GM21723 (cell line): ENCODE results near the gene CHST11.

Experiments used
- ATAC-seq: cut with Tn5 transposase; IDR thresholded peaks from one replicate; pipeline ENCODE4 v1.9.1; 2021; ENCODE audit warnings: mild to moderate bottlenecking, moderate library complexity; ENCODE audit not compliant: unreplicated experiment

The CHST11 gene

GRCh38 chr12:104501660-104502059, 44.9 kb downstream of the CHST11 start:
- no peak for ATAC-seq

- ATAC-seq = no peak
Measured at GRCh38 chr12:104502217-104502616, 45.5 kb downstream of the CHST11 start.

GRCh38 chr12:104502638-104503037, 45.9 kb downstream of the CHST11 start:
- ATAC-seq = no peak

- no peak for ATAC-seq
Measured at GRCh38 chr12:104503191-104503590, 46.4 kb downstream of the CHST11 start.

- no peak for ATAC-seq
Measured at GRCh38 chr12:104504146-104504545, 47.4 kb downstream of the CHST11 start.

- peak; percentile 96 for ATAC-seq
Measured at GRCh38 chr12:104505095-104505818, 48.5 kb downstream of the CHST11 start.

GRCh38 chr12:104506676-104507401, 50.1 kb downstream of the CHST11 start:
- no peak for ATAC-seq

GRCh38 chr12:104507672-104508071, 50.9 kb downstream of the CHST11 start:
- no peak for ATAC-seq

GRCh38 chr12:104508752-104509446, 52.2 kb downstream of the CHST11 start:
- no peak for ATAC-seq

- ATAC-seq = no peak
Measured at GRCh38 chr12:104510145-104510872, 53.6 kb downstream of the CHST11 start.

- no peak for ATAC-seq
Measured at GRCh38 chr12:104510873-104511440, 54.2 kb downstream of the CHST11 start.

- no peak for ATAC-seq
Measured at GRCh38 chr12:104513681-104514080, 56.9 kb downstream of the CHST11 start.

- ATAC-seq = no peak
Measured at GRCh38 chr12:104514092-104514810, 57.5 kb downstream of the CHST11 start.

- ATAC-seq = no peak
Measured at GRCh38 chr12:104515899-104516298, 59.2 kb downstream of the CHST11 start.

GRCh38 chr12:104516821-104517220, 60.1 kb downstream of the CHST11 start:
- no peak for ATAC-seq

- no peak for ATAC-seq
Measured at GRCh38 chr12:104517880-104518279, 61.1 kb downstream of the CHST11 start.

GRCh38 chr12:104519190-104520019, 62.7 kb downstream of the CHST11 start:
- no peak for ATAC-seq

GRCh38 chr12:104520242-104520900, 63.6 kb downstream of the CHST11 start:
- peak; percentile 56 for ATAC-seq

GRCh38 chr12:104521731-104522130, 65.0 kb downstream of the CHST11 start:
- no peak for ATAC-seq
